ENCODE data around the gene CASQ1.

DNA sequence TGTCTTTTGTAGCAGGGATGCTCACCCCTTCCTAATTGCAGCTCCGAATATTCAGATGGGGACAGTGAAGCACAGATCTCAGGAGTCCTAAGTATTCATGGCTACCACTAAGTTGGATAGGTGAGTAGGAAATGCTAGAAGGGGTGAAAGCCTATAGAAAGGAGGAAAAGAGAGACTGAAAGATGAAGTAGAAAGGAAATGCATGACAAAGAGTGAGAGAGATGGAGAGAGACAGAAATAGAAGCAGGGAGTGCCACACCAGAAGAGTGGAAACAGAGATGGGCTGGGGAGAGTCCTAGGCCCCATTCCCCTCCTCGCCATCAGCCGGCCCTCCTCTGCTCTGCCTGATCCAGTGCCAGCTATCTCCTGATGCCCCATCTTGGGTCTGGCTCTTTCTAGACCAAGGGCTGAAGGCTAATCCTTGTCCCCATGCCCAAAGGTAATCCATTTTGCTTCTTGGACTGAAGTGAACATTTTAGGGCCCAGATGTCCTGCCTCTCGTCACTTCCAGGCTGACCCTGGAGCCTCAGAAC, 16.8 kb downstream of the CASQ1 start:
- TF ChIP-seq CTCF (IDR thresholded peaks at IDR 0.05; ENCODE audit: extremely low read depth in 1 of 2, insufficient read depth in 1 of 2, low read depth in 1 of 2, low read length in 2 of 2) (no peak), EZH2 (IDR thresholded peaks at IDR 0.05; ENCODE audit: borderline replicate concordance, low read depth, low read length, severe bottlenecking) (no peak), POLR2AphosphoS5 (IDR thresholded peaks at IDR 0.05; ENCODE audit: insufficient read depth, low read depth, low read length) (no peak)
